Suprapubic skin (tissue), 3 donors: ENCODE measurements around the gene ICOS.

Experiments
- CTCF ChIP-seq, 2 donors: fragments of 200-600 bp in 1 of 2; fragments of 450-650 bp in 1 of 2; sonication (generic) in 1 of 2; IDR thresholded peaks; one replicate each; pipeline ENCODE4 v1.5.1; 2016 to 2019; ENCODE audit warnings: antibody characterized with exemption in 2 of 2, mild to moderate bottlenecking in 1 of 2, moderate library complexity in 1 of 2
- POLR2A ChIP-seq, 2 donors: fragments of 450-650 bp; IDR thresholded peaks; one replicate each; pipeline ENCODE4 v1.6.1; 2017; ENCODE audit warnings: antibody characterized with exemption in 2 of 2, mild to moderate bottlenecking in 2 of 2, moderate library complexity in 2 of 2

- TF ChIP-seq CTCF (IDR thresholded peaks at IDR 0.05): no peak
- no peak for TF ChIP-seq POLR2A (IDR thresholded peaks at IDR 0.05)
Measured at GRCh38 chr2:203973000-203973399, 36.4 kb downstream of the ICOS start.
